COLO829 (cell line): Measurements from ENCODE around the gene BIRC6.
"Not testable (repeated sequence)": the region's sequence is repeated elsewhere in the genome, so short reads cannot be mapped to it uniquely, and the experiment has no call there.

Experiments
- DNase-seq: peaks from one replicate; pipeline ENCODE4 v3.0.0; 2012; ENCODE audit warnings: low spot score

Gene BIRC6

GRCh38 chr2:32622570-32623310 is 265.9 kb downstream of the BIRC6 start:
- DNase-seq: no peak

- no peak for DNase-seq
Measured at GRCh38 chr2:32623311-32623706, 266.5 kb downstream of the BIRC6 start.

DNA sequence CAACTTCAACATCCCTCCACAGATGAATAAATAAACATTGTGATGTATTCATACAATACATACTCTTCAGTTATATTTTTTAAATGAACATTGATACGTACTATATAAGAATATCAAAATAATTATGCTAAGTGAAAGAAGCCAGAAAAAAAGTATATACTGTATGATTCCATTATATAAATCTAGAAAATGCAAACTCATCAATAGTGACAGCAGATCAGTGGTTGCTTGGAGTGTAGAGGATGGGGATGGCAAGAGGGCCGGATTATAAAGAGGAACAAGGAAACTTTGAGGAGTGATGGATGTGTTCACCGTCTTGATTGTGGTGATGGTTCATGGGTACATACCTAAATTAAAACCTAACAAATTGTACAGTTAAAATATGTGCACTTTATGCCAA is 268.0 kb downstream of the BIRC6 start:
- DNase-seq: no peak

- DNase-seq: no peak
Measured at GRCh38 chr2:32626639-32627221, 269.9 kb downstream of the BIRC6 start.

DNA sequence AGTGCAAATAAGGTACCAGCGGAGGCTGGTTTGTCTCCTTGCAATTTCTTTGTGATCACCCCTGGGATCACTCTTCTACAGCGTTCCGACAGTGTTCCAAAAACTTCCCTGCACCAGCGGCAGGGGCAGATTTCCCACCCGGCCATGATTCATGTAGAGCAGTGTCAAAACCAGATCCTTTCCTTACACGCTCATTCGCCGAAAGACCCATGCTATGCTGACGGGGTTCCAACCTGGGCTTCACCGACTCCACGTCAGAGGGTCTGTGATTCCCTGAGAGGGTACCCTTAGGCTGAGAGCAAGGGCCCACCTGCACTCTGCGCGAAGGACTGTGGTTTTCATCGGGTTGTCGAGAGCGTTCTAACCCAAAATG is 270.6 kb downstream of the BIRC6 start:
- no peak for DNase-seq

GRCh38 chr2:32627814-32628579 is 271.2 kb downstream of the BIRC6 start, which contains the start of gene TTC27:
TSS of gene TTC27 (plus strand) at chr2:32628050. CDS start at chr2:32628293, 243 bp downstream.
- peak; percentile 97 for DNase-seq

- peak; percentile 42 for DNase-seq
Measured at GRCh38 chr2:32632089-32632488, 275.3 kb downstream of the BIRC6 start.

- no peak for DNase-seq
Measured at GRCh38 chr2:32633040-32633439, 276.2 kb downstream of the BIRC6 start.

- not testable (repeated sequence) for DNase-seq
Measured at GRCh38 chr2:32638548-32638947, 281.7 kb downstream of the BIRC6 start.

GRCh38 chr2:32641180-32641579 is 284.4 kb downstream of the BIRC6 start:
- no peak for DNase-seq

GRCh38 chr2:32647180-32647651 is 290.4 kb downstream of the BIRC6 start:
- no peak for DNase-seq

DNA sequence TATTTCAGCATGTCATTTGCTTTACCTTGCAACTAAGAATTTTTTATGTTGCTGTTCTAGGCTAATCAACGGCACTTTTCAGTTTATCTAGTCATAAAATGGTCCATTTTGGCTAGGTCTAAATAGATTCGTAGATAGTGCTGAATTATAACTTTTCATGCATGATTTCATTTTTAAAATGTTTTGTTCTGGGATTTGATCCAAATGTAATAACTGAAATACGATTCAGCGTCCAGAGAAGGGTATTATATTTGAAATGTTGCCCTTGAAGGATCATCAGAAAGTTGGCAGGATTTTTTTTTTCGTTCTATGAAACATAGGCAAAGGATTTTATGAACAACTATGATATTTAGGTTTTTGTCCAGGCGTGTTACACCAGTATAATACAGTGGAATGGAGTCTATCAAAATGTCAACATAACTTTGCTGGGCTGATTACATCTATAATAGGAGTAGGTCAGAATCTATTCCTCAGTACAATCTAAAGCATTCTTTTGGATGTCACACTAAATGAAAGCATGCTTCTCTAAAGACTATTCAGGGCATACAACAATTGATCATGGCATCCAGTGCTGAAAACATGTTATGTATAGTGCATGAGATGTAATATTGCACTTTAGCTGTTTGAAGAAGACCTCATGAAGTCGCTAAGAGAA is 295.9 kb downstream of the BIRC6 start:
- no peak for DNase-seq

GRCh38 chr2:32656069-32656468 is 299.2 kb downstream of the BIRC6 start:
- no peak for DNase-seq

- no peak for DNase-seq
Measured at GRCh38 chr2:32663864-32664263, 307.0 kb downstream of the BIRC6 start.

DNA sequence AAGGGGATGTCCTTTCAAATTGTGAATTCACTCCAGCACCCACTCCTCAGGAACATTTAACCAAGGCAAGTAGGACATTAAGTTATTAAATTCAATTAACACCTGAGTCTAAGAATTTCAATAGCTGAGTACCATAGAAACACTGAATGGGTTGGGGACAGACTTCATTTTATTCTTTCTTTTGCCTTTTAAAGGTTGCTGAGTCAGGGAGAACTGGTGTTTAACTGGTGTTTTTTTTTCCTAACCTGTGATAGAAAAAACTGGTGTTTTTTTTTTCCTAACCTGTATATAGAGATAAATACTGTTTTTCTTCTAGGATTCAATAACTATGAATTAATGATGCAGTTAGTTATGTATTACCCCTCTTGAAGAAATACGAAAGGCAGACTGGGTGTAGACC is 309.9 kb downstream of the BIRC6 start:
- no peak for DNase-seq

GRCh38 chr2:32668254-32668653 is 311.4 kb downstream of the BIRC6 start:
- DNase-seq: no peak
